G401.6 (cell line): ENCODE measurements around the gene CEACAM18.
A peak's percentile ranks its signal among the peaks of the same experiment; 100 is the strongest.
"Not testable (repeated sequence)": the region's sequence is repeated elsewhere in the genome, so short reads cannot be mapped to it uniquely, and the experiment has no call there.

Experiments used
- FAIRE-seq: peaks from 2 replicates; lab custom pipeline; 2012; peaks lifted over from hg19 to GRCh38; lab: Jason Lieb, UNC

CEACAM18 gene

DNA sequence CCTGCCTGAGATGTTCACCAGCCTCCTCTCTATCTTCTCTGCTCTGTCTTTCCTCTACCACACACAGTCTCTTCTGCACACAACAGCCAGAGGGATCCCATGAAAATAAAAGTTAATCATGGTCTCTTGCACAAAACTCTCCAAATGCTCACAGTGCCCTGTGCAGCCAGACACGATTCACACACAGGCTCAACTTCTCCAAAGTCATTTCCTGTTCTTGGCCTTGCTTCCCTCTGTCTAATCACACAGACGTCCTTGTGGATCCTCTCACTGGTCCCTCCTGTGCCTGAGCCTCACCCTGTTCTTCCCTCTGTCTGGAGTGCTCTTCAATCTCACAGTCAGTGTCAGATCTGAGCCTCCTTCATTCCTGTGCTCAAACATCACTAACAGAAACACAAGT lies 15.4 kb downstream of the CEACAM18 start:
- no peak for FAIRE-seq

DNA sequence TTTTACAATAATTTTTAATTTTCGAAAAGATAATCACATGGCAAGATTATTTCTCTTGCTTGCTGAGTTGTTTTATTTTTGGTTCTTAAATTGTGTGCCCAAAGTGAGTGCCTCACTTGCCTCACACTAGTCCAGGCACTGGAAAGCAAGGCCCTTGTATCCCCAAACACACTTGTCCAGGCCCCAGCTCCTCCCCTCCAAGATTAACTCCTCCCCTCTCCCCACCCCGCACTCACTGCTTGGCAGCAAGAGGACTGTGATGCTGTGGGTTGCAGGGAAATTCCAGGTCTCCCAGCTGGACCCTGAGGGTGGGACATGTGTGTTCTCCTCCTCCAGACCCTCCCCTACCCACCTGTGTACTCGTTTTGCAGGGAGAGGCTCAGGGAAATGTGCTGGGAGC lies 19.3 kb downstream of the CEACAM18 start:
- FAIRE-seq = no peak

DNA sequence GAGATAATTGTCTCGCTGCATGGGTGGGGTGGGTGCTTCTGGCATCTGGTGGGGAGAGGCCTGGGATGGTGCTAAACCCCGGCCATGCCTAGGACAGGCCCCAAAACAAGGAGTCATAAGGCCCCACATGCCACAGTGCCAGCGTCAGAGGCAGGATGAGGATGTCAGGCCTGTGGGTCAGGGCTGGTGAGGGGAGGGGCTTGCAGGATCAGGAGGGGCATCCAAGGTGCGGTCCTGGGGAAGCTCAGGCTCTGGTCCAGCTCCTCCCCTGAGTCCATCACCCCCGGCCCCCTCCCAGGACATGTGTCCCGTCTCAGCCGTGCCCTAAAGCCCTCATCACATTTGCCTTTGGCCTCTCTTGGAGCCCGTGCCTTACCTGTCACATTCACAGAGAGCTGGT lies 22.6 kb downstream of the CEACAM18 start:
- not testable (repeated sequence) for FAIRE-seq

DNA sequence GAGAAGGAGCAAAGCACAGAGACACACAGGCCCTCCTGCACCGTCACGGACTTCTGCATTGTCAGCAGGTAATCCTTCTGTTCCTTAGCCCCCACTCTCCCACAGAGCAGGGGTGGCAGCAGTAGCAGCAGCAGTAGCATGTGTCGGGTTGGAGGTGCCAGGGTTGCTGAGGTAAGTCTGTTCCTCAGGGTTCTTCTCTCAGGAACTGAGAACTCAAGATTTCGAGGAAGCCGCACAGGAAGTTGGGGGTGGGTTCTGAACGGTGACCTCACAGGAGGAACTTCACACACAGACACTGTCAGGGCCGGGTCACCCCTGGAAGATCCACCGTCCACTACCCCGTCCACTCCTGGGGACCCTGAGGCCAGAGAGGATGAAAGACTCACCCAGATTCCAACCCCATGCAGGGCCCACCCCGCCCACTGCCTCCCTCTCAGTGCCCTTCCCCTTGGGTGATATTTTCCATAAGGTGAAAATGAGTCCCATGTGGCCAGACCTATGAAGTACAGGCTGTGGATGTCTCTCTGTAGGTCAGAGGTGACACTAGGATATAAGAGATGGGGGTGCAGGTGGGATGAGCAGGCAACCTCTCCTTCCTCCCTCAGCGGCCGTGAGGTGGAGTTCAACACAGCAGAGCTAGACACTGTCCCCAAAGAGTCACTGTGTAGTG lies 23.4 kb downstream of the CEACAM18 start, which contains the start of gene SIGLEC12:
Gene SIGLEC12, minus strand, starts transcription at position 207 of the 670 bp plus-strand sequence. Its CDS starts 67 bp downstream, at position 140.
- no peak for FAIRE-seq

DNA sequence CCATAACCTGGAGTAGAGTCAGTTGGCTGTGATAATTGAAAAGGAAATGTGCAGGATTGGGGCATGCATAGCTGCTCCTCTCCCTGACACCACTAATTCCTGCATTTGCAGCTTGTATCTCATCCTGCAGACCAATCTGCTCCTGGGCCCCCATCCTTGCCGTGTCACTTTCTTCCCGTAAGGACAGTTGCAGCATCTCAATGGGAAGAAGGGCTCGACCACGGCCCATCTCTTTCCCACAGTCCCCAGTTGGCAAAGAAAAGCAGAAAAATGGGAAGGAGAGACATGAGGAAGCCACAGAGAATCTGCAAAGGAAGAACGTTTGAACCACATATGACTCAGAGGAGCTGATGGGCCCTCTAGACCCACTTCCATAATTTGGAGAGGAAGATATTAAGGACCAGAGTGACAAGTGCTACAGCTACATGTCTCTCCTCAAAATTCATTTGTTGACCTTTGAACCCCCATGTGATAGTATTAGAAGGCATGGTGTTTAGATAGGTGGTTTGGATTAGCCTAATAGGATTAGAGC lies 25.0 kb downstream of the CEACAM18 start:
- FAIRE-seq = no peak

DNA sequence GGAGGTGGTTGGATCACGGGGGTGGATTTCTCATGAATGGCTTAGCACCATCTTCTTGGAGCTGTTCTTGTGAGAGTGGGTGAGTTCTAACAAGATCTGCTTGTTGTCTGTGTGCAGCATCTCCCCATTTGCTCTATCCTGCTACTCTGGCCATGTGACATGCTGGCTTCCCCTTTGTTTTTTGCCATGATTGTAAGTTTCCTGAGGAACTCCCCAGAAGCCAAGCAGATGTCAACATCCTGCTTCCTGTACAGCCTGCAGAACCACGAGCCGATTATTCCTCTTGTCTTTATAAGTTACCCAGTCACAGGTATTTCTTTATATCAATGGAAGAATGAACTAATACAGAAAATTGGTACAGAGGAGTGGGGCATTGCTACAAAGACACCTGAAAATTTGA lies 25.6 kb downstream of the CEACAM18 start:
- no peak for FAIRE-seq

DNA sequence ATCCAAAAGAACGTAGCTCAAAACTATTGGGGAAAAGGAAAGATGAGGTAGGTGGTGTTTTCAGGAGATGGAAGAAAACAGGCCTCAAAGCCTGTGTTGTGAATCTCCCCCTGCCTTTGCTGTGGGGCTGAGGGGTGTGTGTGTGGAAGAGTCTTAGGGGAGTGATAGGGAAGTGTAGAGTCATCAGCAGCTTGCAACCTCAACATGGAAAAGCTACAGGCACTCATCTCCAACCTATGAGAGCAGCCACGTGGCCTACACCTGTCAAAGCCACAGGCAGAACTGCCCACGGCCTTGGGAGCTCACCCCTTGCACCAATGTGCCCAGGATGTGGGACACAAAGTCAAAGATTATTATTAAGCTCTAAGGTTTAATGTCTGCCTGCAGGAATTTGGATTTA lies 27.6 kb downstream of the CEACAM18 start:
- no peak for FAIRE-seq

DNA sequence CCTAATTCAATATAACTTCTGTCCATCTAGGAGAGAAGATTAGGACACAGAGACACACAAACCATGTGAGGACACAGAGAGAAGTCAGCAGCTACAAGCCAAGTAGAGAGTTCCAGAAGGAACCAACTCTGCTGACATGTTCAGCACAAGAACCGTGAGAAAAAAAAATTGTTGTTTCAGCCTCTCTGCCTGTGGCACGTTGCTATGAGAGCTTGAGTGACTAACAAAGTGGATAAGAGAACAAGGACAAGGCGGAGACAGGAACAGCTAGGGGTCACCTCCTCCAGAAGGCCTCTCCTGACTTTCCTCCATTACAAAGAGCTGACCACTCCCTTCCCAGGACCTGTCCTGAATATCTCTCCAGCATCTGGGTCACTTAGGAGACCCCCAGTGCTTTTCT lies 28.9 kb downstream of the CEACAM18 start:
- no peak for FAIRE-seq

DNA sequence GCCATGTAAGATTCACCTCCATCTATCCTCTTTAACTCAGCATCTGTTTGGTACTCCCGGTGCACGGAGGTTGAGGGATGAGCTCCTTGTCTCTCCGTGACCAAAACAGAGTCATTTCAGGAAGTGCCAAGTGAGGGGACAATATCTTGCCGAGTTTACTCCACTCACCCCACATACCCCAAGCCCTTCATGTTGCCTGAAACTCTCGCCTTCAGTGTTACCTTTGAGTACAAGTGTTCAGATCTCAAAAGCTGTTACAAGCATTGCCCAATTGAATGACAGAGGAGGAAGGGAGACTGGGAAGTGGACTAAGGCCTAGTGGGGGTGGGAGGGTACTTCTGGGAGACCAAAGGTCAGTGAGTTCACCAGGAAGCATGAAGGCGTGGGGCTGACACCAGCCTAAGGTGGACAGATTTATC lies 29.3 kb downstream of the CEACAM18 start:
- FAIRE-seq = no peak

DNA sequence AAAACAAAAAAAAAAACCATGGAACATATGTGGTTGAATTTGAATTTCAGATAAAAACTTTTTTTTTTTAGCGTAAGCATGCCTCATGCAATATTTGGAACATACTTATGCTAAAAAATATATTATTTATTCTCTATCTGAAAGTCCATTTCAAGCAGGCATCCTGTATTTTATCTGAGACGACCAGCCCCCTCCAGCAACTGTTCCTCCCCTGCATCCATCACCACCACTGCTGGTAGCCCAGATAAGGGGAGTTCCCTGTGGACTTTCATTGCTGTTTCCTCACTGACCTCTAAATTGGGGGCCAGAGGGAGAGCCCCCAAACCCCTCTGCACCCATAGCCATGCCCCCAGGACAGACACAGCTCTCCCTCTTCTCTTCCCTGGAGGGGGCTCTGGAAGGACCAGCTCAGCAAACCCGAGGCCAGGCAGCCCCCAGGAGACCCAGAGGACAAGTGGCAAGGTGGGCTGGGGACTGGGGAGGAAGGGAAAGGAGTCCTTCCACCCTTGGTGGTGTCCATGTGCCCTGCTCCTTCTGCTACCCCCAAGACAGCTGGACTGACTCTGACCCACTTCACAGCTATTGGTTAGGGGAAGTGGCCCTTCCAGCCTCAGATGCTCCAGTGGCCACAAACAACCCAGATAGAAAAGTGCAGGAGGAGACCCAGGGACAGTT lies 29.9 kb downstream of the CEACAM18 start:
- FAIRE-seq = no peak

DNA sequence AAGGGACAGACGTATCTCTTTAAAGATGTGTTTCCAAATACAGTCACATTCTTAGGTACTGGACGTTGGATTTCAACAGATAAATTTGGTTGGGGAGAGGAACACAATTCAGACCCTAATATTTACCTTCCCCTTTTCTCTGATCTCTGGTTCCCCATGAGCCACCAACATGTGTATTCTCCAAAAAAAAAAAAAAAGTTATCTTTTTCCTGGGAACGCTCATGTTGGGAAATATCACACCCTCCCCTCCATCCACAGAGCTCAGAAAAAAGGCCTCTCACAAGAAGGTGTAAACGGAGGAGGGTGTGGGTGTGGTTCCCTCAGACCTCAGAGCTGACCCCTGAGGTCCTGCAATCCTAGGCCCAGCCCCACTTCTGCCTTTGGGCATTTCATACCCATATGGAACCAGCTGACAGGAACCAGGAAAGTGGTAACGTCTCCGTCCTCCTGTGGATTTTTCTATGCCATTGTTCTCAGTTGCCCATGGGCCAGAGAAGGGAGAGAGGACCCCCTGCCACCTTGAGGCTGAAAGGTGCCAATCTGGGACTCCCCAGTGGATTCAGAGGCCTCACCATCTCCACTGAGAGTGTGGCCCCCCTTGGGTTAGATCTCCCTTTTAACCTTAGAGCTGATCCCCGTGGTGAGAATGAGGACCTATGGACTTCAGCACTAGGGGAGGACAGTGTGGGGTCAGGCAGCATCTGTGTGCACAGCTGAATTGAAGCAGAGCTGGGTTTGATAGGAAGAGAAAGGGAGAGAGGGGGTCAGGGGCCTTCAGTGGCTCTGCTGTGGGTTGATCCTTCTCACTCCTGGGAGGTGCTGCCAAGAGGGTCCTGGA lies 31.7 kb downstream of the CEACAM18 start:
- no peak for FAIRE-seq

DNA sequence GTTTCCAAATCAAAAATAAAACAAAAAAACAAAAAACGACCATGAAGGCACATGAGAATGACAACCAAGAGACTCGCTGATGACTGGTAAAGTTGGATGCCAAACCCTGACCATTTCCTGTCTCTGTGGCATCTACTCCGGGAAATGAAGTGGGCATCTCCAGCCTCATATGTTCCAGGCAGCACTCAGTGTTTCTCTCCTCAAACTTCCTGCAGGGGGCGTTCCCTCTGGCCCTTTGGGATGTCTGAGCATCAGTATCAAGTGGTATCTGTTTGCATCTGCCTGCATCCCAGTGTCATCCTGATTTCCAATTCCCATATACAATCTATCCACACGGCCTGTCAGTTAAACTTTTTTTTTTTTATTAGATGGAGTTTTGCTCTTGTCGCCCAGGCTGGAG lies 33.0 kb downstream of the CEACAM18 start:
- no peak for FAIRE-seq

DNA sequence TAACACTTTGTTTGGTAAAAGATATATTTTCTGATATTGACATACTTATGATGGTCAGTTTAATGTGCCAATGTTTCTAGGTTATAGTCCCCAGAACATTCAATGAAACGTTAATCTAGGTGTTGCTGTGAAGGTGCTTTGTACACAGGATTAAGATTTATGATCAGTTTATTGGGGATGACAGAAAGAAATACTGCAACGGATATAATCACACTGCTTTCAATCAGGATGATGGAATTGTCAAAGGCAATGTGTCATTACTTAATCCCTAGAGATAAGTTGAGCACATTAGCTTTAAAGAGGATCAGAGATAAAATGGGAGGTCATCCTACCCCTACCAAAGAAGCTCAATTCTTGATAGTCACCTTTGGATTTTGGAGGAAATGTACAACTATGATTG lies 35.6 kb downstream of the CEACAM18 start:
- no peak for FAIRE-seq

DNA sequence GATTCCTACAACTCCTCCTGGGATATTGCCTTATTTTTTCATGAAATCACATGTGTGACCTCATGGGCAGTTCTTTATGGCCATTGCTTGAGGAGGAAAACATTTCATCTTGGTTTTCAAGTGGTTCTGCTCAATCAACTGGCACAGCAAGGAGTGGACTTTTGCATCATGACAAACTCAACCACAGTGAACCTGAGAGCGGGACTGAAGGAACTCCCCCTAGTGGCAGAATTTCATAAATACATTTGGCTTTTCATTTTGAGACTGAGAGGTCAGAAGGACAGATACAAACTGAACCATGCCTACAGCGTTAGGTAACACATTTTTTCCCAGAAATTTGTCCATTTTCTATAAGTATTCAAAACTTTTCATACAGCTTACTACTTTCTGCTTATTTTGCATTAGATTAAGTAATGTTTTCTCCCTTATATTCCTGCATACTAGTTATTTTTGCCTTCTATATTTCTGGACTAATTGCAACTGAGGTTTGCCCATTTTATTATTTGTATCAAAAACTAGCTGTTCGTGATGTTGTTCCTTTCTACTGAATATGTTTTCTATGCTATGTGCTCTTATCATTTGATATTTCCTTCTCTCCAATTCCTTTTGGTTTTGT lies 36.6 kb downstream of the CEACAM18 start:
- peak; percentile 78 for FAIRE-seq

DNA sequence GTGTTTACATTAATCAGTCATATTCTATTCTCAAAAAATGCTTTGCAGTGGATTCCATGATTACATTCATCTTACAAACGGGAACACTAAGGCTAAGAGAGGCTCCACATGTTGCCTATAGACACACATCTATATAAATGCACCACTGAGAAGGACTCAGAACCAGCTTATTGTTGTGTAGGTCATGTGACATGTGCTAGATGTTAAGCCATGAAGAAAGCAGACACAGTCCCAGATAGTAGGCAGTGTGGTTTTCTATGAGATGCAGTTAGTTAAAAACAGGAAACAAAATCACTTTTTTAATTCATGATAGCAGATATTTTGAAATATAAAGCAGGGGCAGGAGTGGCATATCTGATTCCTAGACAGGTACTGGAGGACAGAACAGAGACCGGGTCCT lies 42.4 kb downstream of the CEACAM18 start:
- FAIRE-seq = no peak

DNA sequence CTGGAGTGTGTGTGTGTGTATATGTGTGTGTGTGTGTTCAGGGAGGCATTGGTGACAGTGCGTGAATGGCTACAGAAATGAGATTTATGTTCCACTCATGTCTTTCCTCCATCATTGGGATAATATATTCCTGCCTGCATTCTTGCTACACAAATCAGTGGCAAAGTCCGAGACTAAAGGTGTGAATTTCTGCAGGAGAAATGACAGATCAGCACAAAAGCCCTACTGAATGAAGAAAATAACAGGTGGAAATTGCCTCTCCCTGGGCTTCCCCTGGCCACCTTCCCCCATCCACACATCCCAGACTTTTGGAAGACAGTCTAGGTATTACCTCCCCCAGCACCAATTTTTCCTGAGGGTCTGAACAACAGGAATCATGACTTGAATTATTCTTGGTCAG lies 43.0 kb downstream of the CEACAM18 start:
- FAIRE-seq = no peak

DNA sequence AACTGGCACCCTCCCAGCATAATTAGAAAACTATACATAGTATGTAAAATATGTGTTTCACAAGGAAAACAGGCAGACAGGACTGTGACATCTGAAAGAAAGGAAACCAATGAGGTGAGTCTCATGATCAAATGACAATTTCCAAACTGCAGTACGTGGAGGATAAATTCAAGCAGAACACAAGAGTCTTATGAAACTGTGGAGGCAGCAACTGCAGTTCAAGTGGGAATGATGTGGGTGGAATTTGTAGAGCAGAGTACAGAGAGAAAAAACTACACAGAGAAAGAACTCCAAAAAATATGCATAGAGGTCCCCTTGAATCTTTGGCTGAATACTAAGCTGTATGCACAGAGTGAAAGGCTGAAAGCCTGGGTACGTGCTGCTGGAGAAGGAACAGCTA lies 43.4 kb downstream of the CEACAM18 start:
- FAIRE-seq = no peak

DNA sequence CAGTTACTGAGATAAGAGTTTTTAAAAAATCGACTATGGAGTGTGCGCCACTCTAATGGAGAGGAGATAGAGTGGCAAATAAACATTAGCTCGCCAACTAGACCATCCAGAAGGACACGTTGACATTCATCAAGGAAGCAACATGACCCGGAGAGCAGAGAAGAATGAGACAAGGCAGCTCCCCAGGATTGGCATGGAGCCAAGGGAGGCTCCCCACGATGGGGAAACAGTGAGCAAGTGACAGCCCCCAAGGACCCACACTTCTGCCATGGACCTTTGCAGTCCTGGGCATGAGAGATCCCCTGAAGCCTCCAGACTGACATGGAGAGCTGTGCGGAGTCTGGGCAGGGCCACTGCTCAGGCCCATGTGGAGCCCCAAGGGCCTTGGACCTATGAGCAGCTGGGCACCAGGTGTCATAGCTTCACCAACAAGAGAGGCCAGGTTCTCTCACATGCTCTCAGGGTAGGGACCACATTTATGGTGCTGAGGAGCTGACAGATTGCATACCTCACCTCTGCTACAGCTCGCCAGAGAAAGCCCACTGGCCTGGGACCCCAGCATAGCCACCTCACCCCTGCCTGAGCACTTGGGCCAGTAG lies 46.4 kb downstream of the CEACAM18 start:
- FAIRE-seq = no peak

DNA sequence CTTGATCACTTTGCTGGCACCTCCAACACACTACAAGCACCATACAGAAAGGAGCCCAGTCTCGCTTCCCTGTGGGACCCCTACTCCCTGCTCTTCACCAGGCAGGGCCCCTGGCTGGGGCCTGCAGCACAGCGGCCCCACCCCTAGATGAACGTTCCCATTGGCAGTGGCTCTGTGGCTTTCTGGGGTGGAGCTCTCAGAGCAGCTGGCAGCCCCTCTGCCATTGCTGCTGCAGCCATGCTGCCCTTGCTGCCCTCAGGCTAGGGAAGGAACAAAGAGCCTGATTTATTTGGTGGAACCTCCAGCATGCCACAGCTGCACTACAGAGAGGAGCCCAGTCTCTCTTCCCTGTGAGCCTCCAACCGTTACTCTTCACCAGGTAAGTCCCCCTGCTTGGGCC lies 47.3 kb downstream of the CEACAM18 start:
- no peak for FAIRE-seq

DNA sequence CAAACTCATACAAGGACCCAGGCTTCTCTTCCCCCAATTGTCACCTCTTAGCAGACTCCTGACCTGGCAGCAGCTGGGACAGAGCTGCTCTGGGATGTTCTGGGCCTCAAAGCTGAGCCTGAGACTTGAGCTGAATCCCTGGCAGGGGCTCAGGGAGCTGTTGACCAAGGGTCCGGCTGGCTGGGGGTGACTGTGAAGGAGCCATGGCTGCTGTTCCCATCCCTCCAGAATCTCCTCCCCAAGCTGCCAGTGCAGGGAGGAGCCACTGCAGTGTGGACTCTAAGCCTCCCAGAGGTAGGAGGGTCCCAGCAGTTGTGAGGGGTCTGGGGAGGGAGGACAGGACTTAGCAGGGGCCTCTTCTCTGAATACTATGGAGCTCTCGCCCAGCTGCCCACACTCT lies 51.0 kb downstream of the CEACAM18 start:
- FAIRE-seq = no peak

DNA sequence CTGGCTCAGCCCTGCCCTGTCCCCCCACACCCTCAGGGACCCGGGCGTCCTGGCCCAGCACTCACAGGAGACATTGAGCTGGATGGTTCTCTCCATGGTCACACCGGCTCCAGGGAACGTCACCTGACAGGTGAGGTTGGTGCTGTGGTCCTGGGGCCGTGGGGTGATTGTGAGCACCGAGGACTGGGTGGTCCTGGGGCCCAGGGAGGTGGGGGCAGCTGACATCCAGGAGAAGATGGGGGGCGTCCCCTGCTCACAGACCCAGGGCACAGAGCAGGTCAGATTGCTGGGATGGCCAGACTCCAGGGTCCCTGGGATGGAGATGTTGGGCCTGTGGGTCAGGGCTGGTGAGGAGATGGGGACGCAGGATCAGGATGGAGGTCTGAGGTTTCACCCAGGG lies 52.3 kb downstream of the CEACAM18 start:
- FAIRE-seq = no peak
